WTC11 (cell line): ENCODE results near the gene XPR1. TPM values are rescaled to one million over a fixed set of nuclear protein-coding genes. Genes with fewer than 3 reads are reported as not detected.

Experiments
- ATAC-seq: fragments of 200-7000 bp; cut with Tn5 transposase; 2 replicates; pipeline ENCODE4 v1.10.0; 2021; ENCODE audit warnings: mild to moderate bottlenecking, moderate library complexity
- CTCF ChIA-PET: fragments of 300-600 bp; sonication (Branson Sonifier 250); formaldehyde crosslinking; loops from one replicate; lab custom pipeline; 2021; ENCODE audit warnings: antibody characterized with exemption; lab: Charles Lee
- POLR2A ChIA-PET: fragments of 350-600 bp; sonication (Branson Sonifier 250); formaldehyde crosslinking; loops from one replicate; lab custom pipeline; 2021; ENCODE audit warnings: antibody characterized with exemption; lab: Charles Lee
- DNase-seq: peaks from one replicate; pipeline ENCODE4 v3.0.0; 2021; ENCODE audit warnings: low spot score
- H3K27ac Mint-ChIP-seq: 2 replicates; pipeline ENCODE4 v1.8.0; 2021; ENCODE audit warnings: mixed read lengths
- H3K27me3 Mint-ChIP-seq: 2 replicates; pipeline ENCODE4 v1.8.0; 2021; ENCODE audit warnings: low read depth, mild to moderate bottlenecking, moderate library complexity, mixed read lengths
- H3K36me3 Mint-ChIP-seq: 2 replicates; pipeline ENCODE4 v1.8.0; 2021; ENCODE audit warnings: mixed read lengths
- H3K4me1 Mint-ChIP-seq: 2 replicates; pipeline ENCODE4 v1.8.0; 2022; ENCODE audit warnings: mixed read lengths
- H3K4me3 Mint-ChIP-seq: 2 replicates; pipeline ENCODE4 v1.8.0; 2021; ENCODE audit warnings: mild to moderate bottlenecking, moderate library complexity, mixed read lengths
- H3K9me3 Mint-ChIP-seq: 2 replicates; pipeline ENCODE4 v1.8.0; 2021; ENCODE audit warnings: mixed read lengths
- ATF1 ChIP-seq: sonication (generic); formaldehyde crosslinking; IDR thresholded peaks from 2 replicates; pipeline ENCODE4 v1.8.1; 2023; ENCODE audit warnings: mild to moderate bottlenecking, moderate library complexity, missing genetic modification reagents
- FOXJ3 ChIP-seq: sonication (generic); formaldehyde crosslinking; IDR thresholded peaks from 2 replicates; pipeline ENCODE4 v1.9.0; 2021; ENCODE audit warnings: missing genetic modification reagents, mild to moderate bottlenecking, borderline replicate concordance
- FOXK1 ChIP-seq: sonication (generic); formaldehyde crosslinking; IDR thresholded peaks from 2 replicates; pipeline ENCODE4 v1.8.0; 2022; ENCODE audit warnings: mild to moderate bottlenecking, moderate library complexity, missing genetic modification reagents
- FOXP1 ChIP-seq: sonication (generic); formaldehyde crosslinking; IDR thresholded peaks from 2 replicates; pipeline ENCODE4 v1.8.0; 2022; ENCODE audit warnings: missing genetic modification reagents, mild to moderate bottlenecking, moderate library complexity, borderline replicate concordance
- GRHL2 ChIP-seq: fragments of 250-450 bp; sonication (Bioruptor Pico); IDR thresholded peaks from 2 replicates; pipeline ENCODE4 v1.8.0; 2022; ENCODE audit warnings: mild to moderate bottlenecking, moderate library complexity; ENCODE audit not compliant: insufficient replicate concordance, severe bottlenecking
- MXD4 ChIP-seq: fragments of 250-450 bp; sonication (Bioruptor Pico); IDR thresholded peaks from 2 replicates; pipeline ENCODE4 v1.8.0; 2021; ENCODE audit warnings: mild to moderate bottlenecking, moderate library complexity, borderline replicate concordance
- MYBL2 ChIP-seq: sonication (generic); formaldehyde crosslinking; IDR thresholded peaks from 2 replicates; pipeline ENCODE4 v1.8.1; 2023; ENCODE audit warnings: mild to moderate bottlenecking, moderate library complexity, missing genetic modification reagents
- NR3C1 ChIP-seq: sonication (generic); formaldehyde crosslinking; conservative IDR thresholded peaks from 2 replicates; pipeline ENCODE4 v1.8.1; 2023; ENCODE audit warnings: low read depth, mild to moderate bottlenecking, missing genetic modification reagents
- OVOL2 ChIP-seq: fragments of 250-450 bp; sonication (Bioruptor Pico); IDR thresholded peaks from 2 replicates; pipeline ENCODE4 v1.9.0; 2021; ENCODE audit warnings: mild to moderate bottlenecking, borderline replicate concordance
- ZNF263 ChIP-seq: sonication (generic); formaldehyde crosslinking; IDR thresholded peaks from 2 replicates; pipeline ENCODE4 v1.8.1; 2022; ENCODE audit warnings: low read depth, mild to moderate bottlenecking, moderate library complexity, missing genetic modification reagents
- ZNF396 ChIP-seq: fragments of 250-450 bp; sonication (Bioruptor Pico); IDR thresholded peaks from 2 replicates; pipeline ENCODE4 v1.8.0; 2021; ENCODE audit warnings: mild to moderate bottlenecking, moderate library complexity, borderline replicate concordance
- total RNA-seq: library from RNA; stranded (reverse); gene quantifications from 3 replicates; pipeline ENCODE4 v1.2.3, GENCODE V29; 2021
- TF ChIP-seq, protein P1 (sequence below): sonication (generic); formaldehyde crosslinking; conservative IDR thresholded peaks from 2 replicates; pipeline ENCODE4 v1.8.1; 2023; ENCODE audit warnings: mild to moderate bottlenecking, low read depth, missing genetic modification reagents, moderate library complexity
- TF ChIP-seq, protein P2 (sequence below): sonication (generic); formaldehyde crosslinking; IDR thresholded peaks from 2 replicates; pipeline ENCODE4 v1.8.0; 2023; ENCODE audit warnings: mild to moderate bottlenecking, missing genetic modification reagents
- TF ChIP-seq, protein P3 (sequence below): fragments of 250-450 bp; sonication (Bioruptor Pico); IDR thresholded peaks from 2 replicates; pipeline ENCODE4 v2.1.2; 2022; ENCODE audit warnings: mild to moderate bottlenecking, moderate library complexity
- TF ChIP-seq, protein P4 (sequence below): sonication (generic); formaldehyde crosslinking; IDR thresholded peaks from 2 replicates; pipeline ENCODE4 v1.8.0; 2023; ENCODE audit warnings: missing genetic modification reagents, mild to moderate bottlenecking, borderline replicate concordance
- TF ChIP-seq, protein P5 (sequence below): fragments of 250-450 bp; sonication (Bioruptor Pico); IDR thresholded peaks from 2 replicates; pipeline ENCODE4 v1.9.0; 2021; ENCODE audit warnings: moderate library complexity, mild to moderate bottlenecking, inconsistent platforms, borderline replicate concordance
- TF ChIP-seq, protein P6 (sequence below): fragments of 200-600 bp; IDR thresholded peaks from 2 replicates; pipeline ENCODE4 v1.8.0; 2022; ENCODE audit warnings: antibody characterized with exemption
- TF ChIP-seq, protein P7 (sequence below): sonication (generic); formaldehyde crosslinking; IDR thresholded peaks from 2 replicates; pipeline ENCODE4 v1.8.0; 2022; ENCODE audit warnings: mild to moderate bottlenecking, missing genetic modification reagents

XPR1 gene
- total RNA-seq, 1 experiment from 2014 or later = 34.6 TPM

DNA sequence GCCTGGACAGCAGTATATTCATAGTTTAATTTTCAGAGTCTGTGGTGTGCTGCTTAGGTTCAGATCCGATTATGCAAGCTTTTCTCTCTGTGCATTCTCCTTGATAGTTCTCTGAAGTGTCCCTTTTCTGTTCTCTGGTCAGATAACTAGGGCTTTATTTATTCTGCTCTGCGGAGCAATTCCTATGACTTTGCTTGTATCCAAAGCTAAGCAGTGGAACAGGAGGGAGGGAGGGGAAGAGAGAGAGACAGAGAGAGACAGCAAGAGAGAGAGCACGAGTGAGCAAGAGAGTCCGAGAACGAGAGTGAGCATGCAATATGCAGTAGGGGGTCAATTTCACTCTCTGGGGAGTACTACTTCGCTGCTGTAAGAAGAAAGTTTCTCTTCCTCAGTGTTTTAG, 113.3 kb downstream of the XPR1 start:
- ChIA-PET CTCF (interaction anchor here (0.7 kb wide), 1 partner anchor 117 kb away, joined by 3 read pairs; no protein-coding TSS in a partner anchor), POLR2A (interaction anchor here (0.6 kb wide), 1 partner anchor 44 kb away, joined by 5 read pairs; no protein-coding TSS in a partner anchor)
- TF ChIP-seq FOXJ3 (CRISPR knock-in tag) (no peak), ATF1 (CRISPR knock-in tag) (no peak), FOXK1 (no peak)
- TF ChIP-seq, protein P1, sequence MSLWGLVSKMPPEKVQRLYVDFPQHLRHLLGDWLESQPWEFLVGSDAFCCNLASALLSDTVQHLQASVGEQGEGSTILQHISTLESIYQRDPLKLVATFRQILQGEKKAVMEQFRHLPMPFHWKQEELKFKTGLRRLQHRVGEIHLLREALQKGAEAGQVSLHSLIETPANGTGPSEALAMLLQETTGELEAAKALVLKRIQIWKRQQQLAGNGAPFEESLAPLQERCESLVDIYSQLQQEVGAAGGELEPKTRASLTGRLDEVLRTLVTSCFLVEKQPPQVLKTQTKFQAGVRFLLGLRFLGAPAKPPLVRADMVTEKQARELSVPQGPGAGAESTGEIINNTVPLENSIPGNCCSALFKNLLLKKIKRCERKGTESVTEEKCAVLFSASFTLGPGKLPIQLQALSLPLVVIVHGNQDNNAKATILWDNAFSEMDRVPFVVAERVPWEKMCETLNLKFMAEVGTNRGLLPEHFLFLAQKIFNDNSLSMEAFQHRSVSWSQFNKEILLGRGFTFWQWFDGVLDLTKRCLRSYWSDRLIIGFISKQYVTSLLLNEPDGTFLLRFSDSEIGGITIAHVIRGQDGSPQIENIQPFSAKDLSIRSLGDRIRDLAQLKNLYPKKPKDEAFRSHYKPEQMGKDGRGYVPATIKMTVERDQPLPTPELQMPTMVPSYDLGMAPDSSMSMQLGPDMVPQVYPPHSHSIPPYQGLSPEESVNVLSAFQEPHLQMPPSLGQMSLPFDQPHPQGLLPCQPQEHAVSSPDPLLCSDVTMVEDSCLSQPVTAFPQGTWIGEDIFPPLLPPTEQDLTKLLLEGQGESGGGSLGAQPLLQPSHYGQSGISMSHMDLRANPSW (CRISPR knock-in tag) = no peak
- TF ChIP-seq, protein P2, sequence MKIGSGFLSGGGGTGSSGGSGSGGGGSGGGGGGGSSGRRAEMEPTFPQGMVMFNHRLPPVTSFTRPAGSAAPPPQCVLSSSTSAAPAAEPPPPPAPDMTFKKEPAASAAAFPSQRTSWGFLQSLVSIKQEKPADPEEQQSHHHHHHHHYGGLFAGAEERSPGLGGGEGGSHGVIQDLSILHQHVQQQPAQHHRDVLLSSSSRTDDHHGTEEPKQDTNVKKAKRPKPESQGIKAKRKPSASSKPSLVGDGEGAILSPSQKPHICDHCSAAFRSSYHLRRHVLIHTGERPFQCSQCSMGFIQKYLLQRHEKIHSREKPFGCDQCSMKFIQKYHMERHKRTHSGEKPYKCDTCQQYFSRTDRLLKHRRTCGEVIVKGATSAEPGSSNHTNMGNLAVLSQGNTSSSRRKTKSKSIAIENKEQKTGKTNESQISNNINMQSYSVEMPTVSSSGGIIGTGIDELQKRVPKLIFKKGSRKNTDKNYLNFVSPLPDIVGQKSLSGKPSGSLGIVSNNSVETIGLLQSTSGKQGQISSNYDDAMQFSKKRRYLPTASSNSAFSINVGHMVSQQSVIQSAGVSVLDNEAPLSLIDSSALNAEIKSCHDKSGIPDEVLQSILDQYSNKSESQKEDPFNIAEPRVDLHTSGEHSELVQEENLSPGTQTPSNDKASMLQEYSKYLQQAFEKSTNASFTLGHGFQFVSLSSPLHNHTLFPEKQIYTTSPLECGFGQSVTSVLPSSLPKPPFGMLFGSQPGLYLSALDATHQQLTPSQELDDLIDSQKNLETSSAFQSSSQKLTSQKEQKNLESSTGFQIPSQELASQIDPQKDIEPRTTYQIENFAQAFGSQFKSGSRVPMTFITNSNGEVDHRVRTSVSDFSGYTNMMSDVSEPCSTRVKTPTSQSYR (CRISPR knock-in tag) = no peak
- TF ChIP-seq, protein P3, sequence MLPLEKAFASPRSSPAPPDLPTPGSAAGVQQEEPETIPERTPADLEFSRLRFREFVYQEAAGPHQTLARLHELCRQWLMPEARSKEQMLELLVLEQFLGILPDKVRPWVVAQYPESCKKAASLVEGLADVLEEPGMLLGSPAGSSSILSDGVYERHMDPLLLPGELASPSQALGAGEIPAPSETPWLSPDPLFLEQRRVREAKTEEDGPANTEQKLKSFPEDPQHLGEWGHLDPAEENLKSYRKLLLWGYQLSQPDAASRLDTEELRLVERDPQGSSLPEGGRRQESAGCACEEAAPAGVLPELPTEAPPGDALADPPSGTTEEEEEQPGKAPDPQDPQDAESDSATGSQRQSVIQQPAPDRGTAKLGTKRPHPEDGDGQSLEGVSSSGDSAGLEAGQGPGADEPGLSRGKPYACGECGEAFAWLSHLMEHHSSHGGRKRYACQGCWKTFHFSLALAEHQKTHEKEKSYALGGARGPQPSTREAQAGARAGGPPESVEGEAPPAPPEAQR (CRISPR knock-in tag) = no peak
- no peak overlapping the region for H3K27ac Mint-ChIP-seq
- peaks cover 12% of the 10 kb centered on the region for H3K4me1 Mint-ChIP-seq
- no peak for DNase-seq
- H3K9me3 Mint-ChIP-seq = peaks cover 5% of the 10 kb centered on the region
- no peak overlapping the region for H3K4me3 Mint-ChIP-seq
- H3K36me3 Mint-ChIP-seq = no peaks in the 10 kb centered on the region
- no peak for ATAC-seq
- H3K27me3 Mint-ChIP-seq = no peaks in the 10 kb centered on the region

DNA sequence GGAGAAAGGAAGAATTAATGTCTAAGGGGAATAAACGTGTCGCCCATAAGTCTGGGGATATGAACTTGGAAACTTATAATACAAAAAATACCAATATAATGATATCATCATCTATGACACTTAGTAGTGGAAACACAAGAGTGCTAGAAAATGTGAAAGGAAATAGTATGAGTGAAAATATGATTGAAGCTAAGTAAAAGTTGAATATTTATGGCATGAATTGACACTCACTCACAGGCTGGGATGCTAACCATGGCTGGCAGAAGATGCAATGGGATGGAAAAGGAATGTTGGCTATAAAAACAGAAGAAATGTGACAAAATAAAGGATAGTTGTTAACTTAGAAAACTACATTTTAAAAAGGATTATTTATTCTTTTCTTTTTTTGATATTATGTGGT, 120.1 kb downstream of the XPR1 start:
- POLR2A ChIA-PET = no interaction called here
- CTCF ChIA-PET = no interaction called here
- no peaks in the 10 kb centered on the region for H3K9me3 Mint-ChIP-seq
- peaks cover 5% of the 10 kb centered on the region for H3K4me1 Mint-ChIP-seq
- ATAC-seq = no peak
- DNase-seq = no peak
- H3K27me3 Mint-ChIP-seq = no peaks in the 10 kb centered on the region
- no peaks in the 10 kb centered on the region for H3K36me3 Mint-ChIP-seq
- H3K27ac Mint-ChIP-seq = no peak overlapping the region
- H3K4me3 Mint-ChIP-seq = no peak overlapping the region
- TF ChIP-seq GRHL2 (CRISPR knock-in tag) (no peak), FOXK1 (no peak), MXD4 (no peak), FOXP1 (CRISPR knock-in tag) (no peak), NR3C1 (CRISPR knock-in tag) (no peak), OVOL2 (CRISPR knock-in tag) (no peak), ZNF263 (no peak), ZNF396 (CRISPR knock-in tag) (no peak), FOXJ3 (CRISPR knock-in tag) (no peak), MYBL2 (CRISPR knock-in tag) (no peak)
- TF ChIP-seq, protein P4, sequence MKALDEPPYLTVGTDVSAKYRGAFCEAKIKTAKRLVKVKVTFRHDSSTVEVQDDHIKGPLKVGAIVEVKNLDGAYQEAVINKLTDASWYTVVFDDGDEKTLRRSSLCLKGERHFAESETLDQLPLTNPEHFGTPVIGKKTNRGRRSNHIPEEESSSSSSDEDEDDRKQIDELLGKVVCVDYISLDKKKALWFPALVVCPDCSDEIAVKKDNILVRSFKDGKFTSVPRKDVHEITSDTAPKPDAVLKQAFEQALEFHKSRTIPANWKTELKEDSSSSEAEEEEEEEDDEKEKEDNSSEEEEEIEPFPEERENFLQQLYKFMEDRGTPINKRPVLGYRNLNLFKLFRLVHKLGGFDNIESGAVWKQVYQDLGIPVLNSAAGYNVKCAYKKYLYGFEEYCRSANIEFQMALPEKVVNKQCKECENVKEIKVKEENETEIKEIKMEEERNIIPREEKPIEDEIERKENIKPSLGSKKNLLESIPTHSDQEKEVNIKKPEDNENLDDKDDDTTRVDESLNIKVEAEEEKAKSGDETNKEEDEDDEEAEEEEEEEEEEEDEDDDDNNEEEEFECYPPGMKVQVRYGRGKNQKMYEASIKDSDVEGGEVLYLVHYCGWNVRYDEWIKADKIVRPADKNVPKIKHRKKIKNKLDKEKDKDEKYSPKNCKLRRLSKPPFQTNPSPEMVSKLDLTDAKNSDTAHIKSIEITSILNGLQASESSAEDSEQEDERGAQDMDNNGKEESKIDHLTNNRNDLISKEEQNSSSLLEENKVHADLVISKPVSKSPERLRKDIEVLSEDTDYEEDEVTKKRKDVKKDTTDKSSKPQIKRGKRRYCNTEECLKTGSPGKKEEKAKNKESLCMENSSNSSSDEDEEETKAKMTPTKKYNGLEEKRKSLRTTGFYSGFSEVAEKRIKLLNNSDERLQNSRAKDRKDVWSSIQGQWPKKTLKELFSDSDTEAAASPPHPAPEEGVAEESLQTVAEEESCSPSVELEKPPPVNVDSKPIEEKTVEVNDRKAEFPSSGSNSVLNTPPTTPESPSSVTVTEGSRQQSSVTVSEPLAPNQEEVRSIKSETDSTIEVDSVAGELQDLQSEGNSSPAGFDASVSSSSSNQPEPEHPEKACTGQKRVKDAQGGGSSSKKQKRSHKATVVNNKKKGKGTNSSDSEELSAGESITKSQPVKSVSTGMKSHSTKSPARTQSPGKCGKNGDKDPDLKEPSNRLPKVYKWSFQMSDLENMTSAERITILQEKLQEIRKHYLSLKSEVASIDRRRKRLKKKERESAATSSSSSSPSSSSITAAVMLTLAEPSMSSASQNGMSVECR (CRISPR knock-in tag) = no peak
- TF ChIP-seq, protein P5, sequence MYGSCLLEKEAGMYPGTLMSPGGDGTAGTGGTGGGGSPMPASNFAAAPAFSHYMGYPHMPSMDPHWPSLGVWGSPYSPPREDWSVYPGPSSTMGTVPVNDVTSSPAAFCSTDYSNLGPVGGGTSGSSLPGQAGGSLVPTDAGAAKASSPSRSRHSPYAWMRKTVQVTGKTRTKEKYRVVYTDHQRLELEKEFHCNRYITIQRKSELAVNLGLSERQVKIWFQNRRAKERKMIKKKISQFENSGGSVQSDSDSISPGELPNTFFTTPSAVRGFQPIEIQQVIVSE (CRISPR knock-in tag) = no peak
- TF ChIP-seq, protein P6, sequence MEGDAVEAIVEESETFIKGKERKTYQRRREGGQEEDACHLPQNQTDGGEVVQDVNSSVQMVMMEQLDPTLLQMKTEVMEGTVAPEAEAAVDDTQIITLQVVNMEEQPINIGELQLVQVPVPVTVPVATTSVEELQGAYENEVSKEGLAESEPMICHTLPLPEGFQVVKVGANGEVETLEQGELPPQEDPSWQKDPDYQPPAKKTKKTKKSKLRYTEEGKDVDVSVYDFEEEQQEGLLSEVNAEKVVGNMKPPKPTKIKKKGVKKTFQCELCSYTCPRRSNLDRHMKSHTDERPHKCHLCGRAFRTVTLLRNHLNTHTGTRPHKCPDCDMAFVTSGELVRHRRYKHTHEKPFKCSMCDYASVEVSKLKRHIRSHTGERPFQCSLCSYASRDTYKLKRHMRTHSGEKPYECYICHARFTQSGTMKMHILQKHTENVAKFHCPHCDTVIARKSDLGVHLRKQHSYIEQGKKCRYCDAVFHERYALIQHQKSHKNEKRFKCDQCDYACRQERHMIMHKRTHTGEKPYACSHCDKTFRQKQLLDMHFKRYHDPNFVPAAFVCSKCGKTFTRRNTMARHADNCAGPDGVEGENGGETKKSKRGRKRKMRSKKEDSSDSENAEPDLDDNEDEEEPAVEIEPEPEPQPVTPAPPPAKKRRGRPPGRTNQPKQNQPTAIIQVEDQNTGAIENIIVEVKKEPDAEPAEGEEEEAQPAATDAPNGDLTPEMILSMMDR = no peak
- TF ChIP-seq, protein P7, sequence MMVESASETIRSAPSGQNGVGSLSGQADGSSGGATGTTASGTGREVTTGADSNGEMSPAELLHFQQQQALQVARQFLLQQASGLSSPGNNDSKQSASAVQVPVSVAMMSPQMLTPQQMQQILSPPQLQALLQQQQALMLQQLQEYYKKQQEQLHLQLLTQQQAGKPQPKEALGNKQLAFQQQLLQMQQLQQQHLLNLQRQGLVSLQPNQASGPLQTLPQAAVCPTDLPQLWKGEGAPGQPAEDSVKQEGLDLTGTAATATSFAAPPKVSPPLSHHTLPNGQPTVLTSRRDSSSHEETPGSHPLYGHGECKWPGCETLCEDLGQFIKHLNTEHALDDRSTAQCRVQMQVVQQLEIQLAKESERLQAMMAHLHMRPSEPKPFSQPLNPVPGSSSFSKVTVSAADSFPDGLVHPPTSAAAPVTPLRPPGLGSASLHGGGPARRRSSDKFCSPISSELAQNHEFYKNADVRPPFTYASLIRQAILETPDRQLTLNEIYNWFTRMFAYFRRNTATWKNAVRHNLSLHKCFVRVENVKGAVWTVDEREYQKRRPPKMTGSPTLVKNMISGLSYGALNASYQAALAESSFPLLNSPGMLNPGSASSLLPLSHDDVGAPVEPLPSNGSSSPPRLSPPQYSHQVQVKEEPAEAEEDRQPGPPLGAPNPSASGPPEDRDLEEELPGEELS (CRISPR knock-in tag) = no peak
